Measurements from ENCODE around the gene RPUSD2.

The RPUSD2 gene

DNA sequence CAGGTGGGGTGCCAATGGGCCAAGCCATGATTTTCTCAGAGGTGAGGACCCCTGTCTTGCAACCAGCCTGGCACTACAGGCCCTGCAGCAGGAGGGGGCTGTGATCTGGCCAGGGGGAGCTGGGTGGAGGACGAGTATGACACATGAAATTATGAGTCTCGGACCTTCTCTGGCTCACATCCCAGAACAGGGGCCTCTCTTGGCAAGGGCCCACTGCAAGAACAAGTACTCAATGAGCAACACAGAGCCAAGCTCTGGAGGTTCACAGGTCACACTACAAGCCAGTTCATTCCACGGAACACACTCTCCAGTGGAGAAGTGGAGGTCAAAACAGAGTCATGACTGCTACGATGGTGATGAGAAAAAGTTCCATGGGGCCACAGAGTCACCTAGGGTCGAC, 32.6 kb upstream of the RPUSD2 start:
- peak; percentile 18 for DNase-seq (ENCODE audit: low read depth)
- TF ChIP-seq, protein P1, sequence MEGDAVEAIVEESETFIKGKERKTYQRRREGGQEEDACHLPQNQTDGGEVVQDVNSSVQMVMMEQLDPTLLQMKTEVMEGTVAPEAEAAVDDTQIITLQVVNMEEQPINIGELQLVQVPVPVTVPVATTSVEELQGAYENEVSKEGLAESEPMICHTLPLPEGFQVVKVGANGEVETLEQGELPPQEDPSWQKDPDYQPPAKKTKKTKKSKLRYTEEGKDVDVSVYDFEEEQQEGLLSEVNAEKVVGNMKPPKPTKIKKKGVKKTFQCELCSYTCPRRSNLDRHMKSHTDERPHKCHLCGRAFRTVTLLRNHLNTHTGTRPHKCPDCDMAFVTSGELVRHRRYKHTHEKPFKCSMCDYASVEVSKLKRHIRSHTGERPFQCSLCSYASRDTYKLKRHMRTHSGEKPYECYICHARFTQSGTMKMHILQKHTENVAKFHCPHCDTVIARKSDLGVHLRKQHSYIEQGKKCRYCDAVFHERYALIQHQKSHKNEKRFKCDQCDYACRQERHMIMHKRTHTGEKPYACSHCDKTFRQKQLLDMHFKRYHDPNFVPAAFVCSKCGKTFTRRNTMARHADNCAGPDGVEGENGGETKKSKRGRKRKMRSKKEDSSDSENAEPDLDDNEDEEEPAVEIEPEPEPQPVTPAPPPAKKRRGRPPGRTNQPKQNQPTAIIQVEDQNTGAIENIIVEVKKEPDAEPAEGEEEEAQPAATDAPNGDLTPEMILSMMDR (IDR thresholded peaks at IDR 0.05; ENCODE audit: low read depth, low read length, missing control alignments): no peak
- in situ Hi-C loops (cut with HindIII; ENCODE audit: low sequenced_read_pairs): no loop called here
- H3K4me3 ChIP-seq (ENCODE audit: low read depth, low read length): no peak overlapping the region

DNA sequence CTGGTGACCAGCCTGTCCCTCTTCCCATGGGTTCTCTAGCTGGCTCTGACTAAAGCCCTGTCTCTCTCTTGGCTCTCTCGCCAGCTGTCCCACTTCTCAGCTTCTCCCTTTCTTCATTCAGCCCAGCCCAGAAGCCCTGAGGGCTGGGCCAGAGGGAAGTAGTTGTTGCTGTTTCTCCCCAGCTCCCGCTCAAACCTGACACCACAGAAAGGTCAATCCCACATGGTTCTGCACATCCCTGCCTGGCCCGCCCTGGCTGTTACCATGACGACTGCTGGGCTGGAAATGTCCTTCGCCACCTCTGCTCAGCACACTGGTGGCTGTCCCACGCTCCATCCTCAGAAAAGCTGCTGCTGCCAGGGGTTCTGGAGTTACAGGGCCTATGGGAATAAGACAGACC, 30.1 kb upstream of the RPUSD2 start:
- in situ Hi-C loops (cut with HindIII; ENCODE audit: low sequenced_read_pairs): no loop called here
- DNase-seq (ENCODE audit: low read depth): no peak
- no peak overlapping the region for H3K4me3 ChIP-seq (ENCODE audit: low read depth, low read length)
- TF ChIP-seq, protein P1 (IDR thresholded peaks at IDR 0.05; ENCODE audit: low read depth, low read length, missing control alignments): no peak

DNA sequence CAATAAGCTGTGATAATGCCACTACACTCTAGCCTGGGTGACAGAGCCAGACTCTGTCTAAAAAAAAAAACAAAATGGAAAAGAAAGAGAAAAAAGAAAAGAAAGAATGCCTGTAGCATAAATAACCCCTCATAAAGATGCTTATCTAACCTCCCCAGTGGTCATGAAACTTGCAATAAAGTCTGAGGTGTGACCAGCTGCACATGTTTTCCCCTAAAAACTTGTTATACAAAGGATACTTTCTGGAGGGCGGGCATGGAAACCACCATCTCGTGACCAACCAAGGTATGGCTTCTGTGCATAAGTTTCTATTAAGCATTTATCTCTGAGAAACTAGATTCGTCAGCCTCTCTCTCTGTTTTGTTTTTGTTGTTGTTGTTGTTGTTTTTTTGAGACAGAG, 26.0 kb upstream of the RPUSD2 start:
- no peak for DNase-seq (ENCODE audit: low read depth)
- no peak overlapping the region for H3K4me3 ChIP-seq (ENCODE audit: low read depth, low read length)
- TF ChIP-seq, protein P1 (IDR thresholded peaks at IDR 0.05; ENCODE audit: low read depth, low read length, missing control alignments): no peak
- in situ Hi-C loops (cut with HindIII; ENCODE audit: low sequenced_read_pairs): no loop called here

DNA sequence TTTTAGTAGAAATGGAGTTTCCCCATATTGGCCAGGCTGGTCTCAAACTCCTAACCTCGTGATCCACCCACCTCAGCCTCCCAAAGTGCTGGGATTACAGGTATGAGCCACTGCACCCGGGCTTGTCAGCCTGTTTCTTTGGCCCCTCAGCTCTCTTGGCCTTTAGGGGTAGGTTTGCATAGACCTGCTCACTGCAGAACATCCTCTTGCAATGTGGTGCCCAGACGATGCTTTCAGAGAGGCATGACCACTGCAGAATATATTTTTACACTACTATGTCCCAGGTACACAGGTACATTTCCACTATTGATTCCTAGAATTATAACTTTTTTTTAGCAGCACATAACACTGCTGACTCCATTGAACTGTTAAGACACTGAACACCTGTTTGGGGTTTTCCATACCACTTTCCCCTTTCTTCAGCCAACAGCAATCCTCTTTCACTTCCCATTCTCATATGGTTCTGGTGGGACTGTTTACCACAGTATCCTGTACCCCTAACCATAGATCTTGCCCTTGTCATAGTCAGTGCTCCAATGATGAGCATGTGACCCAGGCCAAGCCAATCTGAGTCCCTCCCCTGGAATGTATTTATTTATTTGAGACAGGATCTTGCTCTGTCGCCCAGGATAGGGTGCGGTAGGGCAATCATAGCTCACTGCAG, 25.3 kb upstream of the RPUSD2 start:
- TF ChIP-seq, protein P1 (IDR thresholded peaks at IDR 0.05; ENCODE audit: low read depth, low read length, missing control alignments): no peak
- DNase-seq (ENCODE audit: low read depth): no peak
- no peak overlapping the region for H3K4me3 ChIP-seq (ENCODE audit: low read depth, low read length)
- in situ Hi-C loops (cut with HindIII; ENCODE audit: low sequenced_read_pairs): no loop called here

DNA sequence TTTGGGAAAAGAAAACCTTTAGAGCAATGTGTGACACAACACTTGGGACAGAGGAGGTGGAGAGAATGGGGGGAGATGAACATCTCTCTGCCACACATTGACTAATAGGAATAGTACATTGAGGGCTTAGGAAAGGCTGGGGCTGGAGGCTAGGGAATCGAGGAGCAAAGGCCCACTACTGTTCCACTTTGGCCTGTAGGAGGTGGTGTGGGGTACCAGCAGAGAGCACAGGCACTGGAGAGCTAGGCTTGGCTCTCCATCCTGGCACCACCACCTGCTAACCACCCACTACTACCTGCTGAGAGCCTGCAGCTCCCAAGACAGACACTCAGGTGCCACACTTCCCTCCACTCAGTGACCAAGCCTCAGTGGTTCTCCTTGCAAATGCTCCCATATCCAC, 23.6 kb upstream of the RPUSD2 start:
- H3K4me3 ChIP-seq (ENCODE audit: low read depth, low read length): no peak overlapping the region
- TF ChIP-seq, protein P1 (IDR thresholded peaks at IDR 0.05; ENCODE audit: low read depth, low read length, missing control alignments): no peak
- in situ Hi-C loops (cut with HindIII; ENCODE audit: low sequenced_read_pairs): no loop called here
- no peak for DNase-seq (ENCODE audit: low read depth)

DNA sequence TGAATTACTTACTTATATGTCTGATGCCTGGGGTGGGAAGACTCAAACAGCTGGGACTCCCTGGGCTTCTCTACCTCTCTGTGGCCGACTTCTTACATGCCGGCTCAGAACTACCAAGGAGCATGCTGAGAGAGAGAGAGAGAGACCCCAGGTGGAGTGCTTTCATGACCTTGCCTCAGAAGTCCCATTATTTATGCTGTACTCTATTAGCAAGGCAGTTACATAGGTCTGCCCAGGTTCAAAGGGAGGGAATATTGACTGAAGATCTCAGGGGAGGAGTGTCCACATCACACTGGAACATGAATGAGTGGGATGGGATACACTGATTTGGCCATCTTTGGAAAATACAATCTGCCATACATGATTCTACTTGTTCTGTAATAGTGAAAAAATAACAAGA, 20.5 kb upstream of the RPUSD2 start:
- no peak overlapping the region for H3K4me3 ChIP-seq (ENCODE audit: low read depth, low read length)
- DNase-seq (ENCODE audit: low read depth): no peak
- in situ Hi-C loops (cut with HindIII; ENCODE audit: low sequenced_read_pairs): no loop called here
- TF ChIP-seq, protein P1 (IDR thresholded peaks at IDR 0.05; ENCODE audit: low read depth, low read length, missing control alignments): no peak
